NCI-H1930 (cell line): ENCODE measurements around the gene SLC25A13.

Experiments
- DNase-seq, 2 experiments: peaks; one replicate each; lab custom pipeline; 2025; lab: John Stamatoyannopoulos, UW

Gene SLC25A13

GRCh38 chr7:96090756-96091155, 231.1 kb downstream of the SLC25A13 start:
- DNase-seq, result peak; percentile 95 to 97

GRCh38 chr7:96089511-96089910, 232.4 kb downstream of the SLC25A13 start:
- peak in 1 of 2 experiments; percentile 45 for DNase-seq

GRCh38 chr7:96088579-96088978, 233.3 kb downstream of the SLC25A13 start:
- DNase-seq, result peak; percentile 42 to 77

- peak; percentile 96 to 97 for DNase-seq
These were observed 235.9 kb downstream of the SLC25A13 start for GRCh38 chr7:96085953-96086352.

- DNase-seq, result peak; percentile 91 to 94
These were observed 236.9 kb downstream of the SLC25A13 start for GRCh38 chr7:96084881-96085553.

GRCh38 chr7:96080027-96080426, 241.9 kb downstream of the SLC25A13 start:
- peak; percentile 41 to 59 for DNase-seq

- peak; percentile 94 to 96 for DNase-seq
These were observed 245.6 kb downstream of the SLC25A13 start for GRCh38 chr7:96076350-96076707.

GRCh38 chr7:96075510-96076349, 246.2 kb downstream of the SLC25A13 start:
- DNase-seq, result peak; percentile 94 to 96

GRCh38 chr7:96074871-96075270, 247.0 kb downstream of the SLC25A13 start:
- no peak for DNase-seq
